HEK293T (cell line): ENCODE data around the gene CTNNAL1.
"Not testable (repeated sequence)": the region's sequence is repeated elsewhere in the genome, so short reads cannot be mapped to it uniquely, and the experiment has no call there.

Experiments used
- CTCF ChIA-PET: fragments of 350-600 bp; formaldehyde crosslinking; extraction: SDS; loops from one replicate; lab custom pipeline; 2021; ENCODE audit warnings: antibody characterized with exemption, inconsistent platforms; lab: Yijun Ruan, JAX
- POLR2A ChIA-PET: fragments of 350-600 bp; formaldehyde crosslinking; extraction: SDS; loops from one replicate; lab custom pipeline; 2020; ENCODE audit warnings: antibody characterized with exemption, inconsistent platforms; lab: Yijun Ruan, JAX
- DNase-seq: peaks from one replicate; pipeline ENCODE4 v3.0.0; 2012; ENCODE audit warnings: mixed read lengths; ENCODE audit errors: extremely low spot score
- ARNT ChIP-seq: fragments of 450-650 bp; IDR thresholded peaks from 2 replicates; pipeline ENCODE4 v1.6.1; 2017; ENCODE audit warnings: mild to moderate bottlenecking
- BHLHE40 ChIP-seq: fragments of 450-650 bp; IDR thresholded peaks from 2 replicates; pipeline ENCODE4 v1.6.1; 2016; ENCODE audit warnings: mild to moderate bottlenecking, moderate library complexity, borderline replicate concordance
- CTBP1 ChIP-seq: fragments of 450-650 bp; IDR thresholded peaks from 2 replicates; pipeline ENCODE4 v1.6.1; 2016; ENCODE audit warnings: borderline replicate concordance
- ELF4 ChIP-seq: fragments of 450-650 bp; IDR thresholded peaks from 2 replicates; pipeline ENCODE4 v1.6.1; 2017; ENCODE audit warnings: antibody characterized with exemption
- FOXA1 ChIP-seq: fragments of 450-650 bp; IDR thresholded peaks from 2 replicates; pipeline ENCODE4 v1.6.1; 2016; ENCODE audit warnings: mild to moderate bottlenecking
- FOXK2 ChIP-seq: fragments of 450-650 bp; IDR thresholded peaks from 2 replicates; pipeline ENCODE4 v1.6.1; 2016; ENCODE audit warnings: mild to moderate bottlenecking
- FOXM1 ChIP-seq: fragments of 450-650 bp; IDR thresholded peaks from 2 replicates; pipeline ENCODE4 v1.6.1; 2017; ENCODE audit warnings: mild to moderate bottlenecking, borderline replicate concordance
- HDGF ChIP-seq: fragments of 450-650 bp; IDR thresholded peaks from 2 replicates; pipeline ENCODE4 v1.6.1; 2017; ENCODE audit warnings: antibody characterized with exemption, borderline replicate concordance
- L3MBTL2 ChIP-seq: fragments of 450-650 bp; conservative IDR thresholded peaks from 2 replicates; pipeline ENCODE4 v1.6.1; 2016; ENCODE audit warnings: mild to moderate bottlenecking
- LEF1 ChIP-seq: fragments of 450-650 bp; IDR thresholded peaks from 2 replicates; pipeline ENCODE4 v1.6.1; 2017; ENCODE audit warnings: mild to moderate bottlenecking, borderline replicate concordance
- NFRKB ChIP-seq: fragments of 450-650 bp; IDR thresholded peaks from 2 replicates; pipeline ENCODE4 v1.6.1; 2016; ENCODE audit warnings: mild to moderate bottlenecking, moderate library complexity
- SP1 ChIP-seq: fragments of 450-650 bp; IDR thresholded peaks from 2 replicates; pipeline ENCODE4 v1.6.1; 2017
- SUZ12 ChIP-seq: fragments of 450-650 bp; IDR thresholded peaks from 2 replicates; pipeline ENCODE4 v1.6.1; 2016; ENCODE audit warnings: mild to moderate bottlenecking
- TARDBP ChIP-seq: fragments of 450-650 bp; IDR thresholded peaks from 2 replicates; pipeline ENCODE4 v1.6.1; 2016
- ZNF384 ChIP-seq: fragments of 450-650 bp; IDR thresholded peaks from 2 replicates; pipeline ENCODE4 v1.6.1; 2016
- TF ChIP-seq, protein P1 (sequence below): fragments of 450-650 bp; IDR thresholded peaks from 2 replicates; pipeline ENCODE4 v1.6.1; 2016

CTNNAL1 gene

GRCh38 chr9:108928386-108928785 lies 84.9 kb downstream of the CTNNAL1 start:
- no peak for DNase-seq
- ChIA-PET POLR2A (no interaction called here), CTCF (no interaction called here)
- TF ChIP-seq BHLHE40 (no peak), SP1 (no peak), ZNF384 (no peak), FOXA1 (no peak), ARNT (no peak), CTBP1 (no peak), L3MBTL2 (no peak), SUZ12 (no peak), NFRKB (no peak), TARDBP (no peak), FOXM1 (no peak), FOXK2 (no peak), LEF1 (no peak), ELF4 (no peak), HDGF (no peak)
- TF ChIP-seq, protein P1, sequence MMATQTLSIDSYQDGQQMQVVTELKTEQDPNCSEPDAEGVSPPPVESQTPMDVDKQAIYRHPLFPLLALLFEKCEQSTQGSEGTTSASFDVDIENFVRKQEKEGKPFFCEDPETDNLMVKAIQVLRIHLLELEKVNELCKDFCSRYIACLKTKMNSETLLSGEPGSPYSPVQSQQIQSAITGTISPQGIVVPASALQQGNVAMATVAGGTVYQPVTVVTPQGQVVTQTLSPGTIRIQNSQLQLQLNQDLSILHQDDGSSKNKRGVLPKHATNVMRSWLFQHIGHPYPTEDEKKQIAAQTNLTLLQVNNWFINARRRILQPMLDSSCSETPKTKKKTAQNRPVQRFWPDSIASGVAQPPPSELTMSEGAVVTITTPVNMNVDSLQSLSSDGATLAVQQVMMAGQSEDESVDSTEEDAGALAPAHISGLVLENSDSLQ, result no peak

DNA sequence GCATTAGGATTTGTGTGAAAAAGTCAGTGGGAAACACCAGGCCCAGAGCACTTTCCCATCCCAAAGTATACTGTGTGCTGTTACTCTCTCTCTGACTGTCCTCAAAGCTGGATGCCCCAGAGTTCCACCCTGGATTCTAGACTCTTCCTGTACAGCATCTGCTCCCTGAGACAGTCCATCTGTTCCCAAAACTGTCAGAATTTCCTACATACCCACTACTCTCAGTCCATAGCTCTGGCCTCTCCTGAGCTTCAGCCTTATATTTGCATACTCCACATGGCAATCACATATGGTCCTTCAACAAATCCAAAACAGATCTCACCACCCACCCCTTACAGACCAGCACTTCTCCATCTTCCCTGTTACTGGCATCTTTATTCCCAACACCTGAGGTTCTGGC lies 88.8 kb downstream of the CTNNAL1 start:
- TF ChIP-seq LEF1 (no peak), SP1 (no peak), CTBP1 (no peak), NFRKB (no peak), FOXK2 (no peak), BHLHE40 (no peak), TARDBP (no peak), FOXM1 (no peak), SUZ12 (no peak)
- TF ChIP-seq, protein P1, result no peak
- POLR2A ChIA-PET, result no interaction called here
- CTCF ChIA-PET, result no interaction called here

GRCh38 chr9:108921200-108921599 lies 92.1 kb downstream of the CTNNAL1 start:
- ChIA-PET POLR2A (no interaction called here), CTCF (interaction anchor here (0.6 kb wide), 1 partner anchor 386 kb away, joined by 5 read pairs; no protein-coding TSS in a partner anchor)
- TF ChIP-seq ZNF384 (no peak), CTBP1 (no peak), FOXK2 (no peak), FOXA1 (no peak), FOXM1 (no peak), HDGF (no peak), L3MBTL2 (no peak), NFRKB (no peak), BHLHE40 (no peak), TARDBP (no peak)
- no peak for DNase-seq

More for the DNA sequence above, 88.8 kb downstream of the CTNNAL1 start:
- DNase-seq, result no peak

- POLR2A ChIA-PET, DNase-seq, CTCF ChIA-PET: not testable (repeated sequence)
Observed at GRCh38 chr9:108920401-108920800, 92.9 kb downstream of the CTNNAL1 start.

- TF ChIP-seq FOXA1 (no peak), SUZ12 (no peak), L3MBTL2 (no peak), FOXM1 (no peak), NFRKB (no peak), FOXK2 (no peak), BHLHE40 (no peak), ZNF384 (no peak), ELF4 (no peak), LEF1 (no peak), CTBP1 (no peak), SP1 (no peak), HDGF (no peak), ARNT (no peak)
- TF ChIP-seq, protein P1, result no peak
- ChIA-PET CTCF (no interaction called here), POLR2A (no interaction called here)
- no peak for DNase-seq
Observed at GRCh38 chr9:108919517-108919916, 93.8 kb downstream of the CTNNAL1 start.

DNA sequence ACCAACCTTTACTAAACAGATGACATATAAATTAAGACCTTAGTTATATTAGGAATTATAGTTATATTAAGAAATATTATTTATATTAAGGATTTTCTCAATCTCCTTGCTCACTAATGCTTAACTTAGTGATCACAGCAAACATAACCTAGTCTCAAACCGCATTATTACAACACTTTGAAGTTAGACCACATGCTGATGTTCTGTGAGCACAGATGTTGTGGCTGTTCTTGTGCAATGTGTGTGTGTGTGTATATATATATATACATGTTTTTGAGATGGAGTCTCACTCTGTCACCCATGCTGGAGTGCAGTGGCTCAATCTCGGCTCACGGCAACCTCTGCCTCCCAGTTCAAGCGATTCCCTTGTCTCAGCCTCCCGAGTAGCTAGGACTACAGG lies 99.9 kb downstream of the CTNNAL1 start:
- no peak for DNase-seq
- TF ChIP-seq FOXK2, result no peak
- TF ChIP-seq FOXM1, result no peak
- TF ChIP-seq, protein P1, result no peak
- TF ChIP-seq ARNT, result no peak
- no peak for TF ChIP-seq SUZ12

More for the DNA sequence above, 99.9 kb downstream of the CTNNAL1 start:
- CTCF ChIA-PET, result no interaction called here
- POLR2A ChIA-PET, result no interaction called here
